MCF 10A (cell line): Measurements from ENCODE around the gene MAGEA12. TPM values are rescaled to one million over a fixed set of nuclear protein-coding genes. Genes with fewer than 3 reads are reported as not detected.
"Not testable (repeated sequence)": the region's sequence is repeated elsewhere in the genome, so short reads cannot be mapped to it uniquely, and the experiment has no call there.

Experiments used
- BruUV-seq: library from RNA; stranded (reverse); fragments of 400-500 nt; replicated peaks from 2 replicates; lab custom pipeline; 2021; lab: Mats Ljungman, UMichigan
- CTCF ChIA-PET: fragments of 300-600 bp; sonication (Branson Sonifier 250); formaldehyde crosslinking; extraction: SDS; loops from one replicate; lab custom pipeline; 2021; ENCODE audit warnings: antibody characterized with exemption, inconsistent platforms; lab: Yijun Ruan, JAX
- POLR2A ChIA-PET: fragments of 300-600, 350-650 bp; sonication (Branson Sonifier 250); formaldehyde crosslinking; extraction: SDS; loops from one replicate; lab custom pipeline; 2020; ENCODE audit warnings: antibody characterized with exemption, inconsistent platforms; lab: Yijun Ruan, JAX
- DNase-seq: peaks from one replicate; pipeline ENCODE4 v3.0.0-alpha.2; 2018; ENCODE audit not compliant: unreplicated experiment
- H3K27ac Mint-ChIP-seq: one replicate; pipeline ENCODE4 v1.8.0; 2022; ENCODE audit warnings: mild to moderate bottlenecking, low read depth, mixed read lengths; ENCODE audit not compliant: unreplicated experiment
- H3K27me3 Mint-ChIP-seq: one replicate; pipeline ENCODE4 v1.8.0; 2022; ENCODE audit warnings: mixed read lengths; ENCODE audit not compliant: insufficient read depth, unreplicated experiment
- H3K36me3 Mint-ChIP-seq: one replicate; pipeline ENCODE4 v1.8.0; 2022; ENCODE audit warnings: mild to moderate bottlenecking, moderate library complexity, mixed read lengths; ENCODE audit not compliant: insufficient read depth, unreplicated experiment
- H3K4me1 Mint-ChIP-seq: one replicate; pipeline ENCODE4 v1.8.0; 2022; ENCODE audit warnings: mixed read lengths; ENCODE audit not compliant: insufficient read depth, unreplicated experiment
- H3K4me3 Mint-ChIP-seq: one replicate; pipeline ENCODE4 v1.8.0; 2022; ENCODE audit warnings: mild to moderate bottlenecking, moderate library complexity, mixed read lengths; ENCODE audit not compliant: unreplicated experiment
- H3K9me3 Mint-ChIP-seq: one replicate; pipeline ENCODE4 v1.8.0; 2022; ENCODE audit warnings: mixed read lengths; ENCODE audit not compliant: unreplicated experiment
- CTCF ChIP-seq: fragments of 200-600 bp; IDR thresholded peaks from one replicate; pipeline ENCODE4 v1.8.0; 2022; ENCODE audit warnings: antibody characterized with exemption, mild to moderate bottlenecking; ENCODE audit not compliant: unreplicated experiment
- intact Hi-C: fragments of 100-400 bp; cut with micrococcal nuclease; formaldehyde crosslinking; loops from 2 replicates; pipeline ENCODE4 v1.14.1; 2022
- total RNA-seq: library from RNA; stranded (reverse); gene quantifications from 2 replicates; pipeline ENCODE4 v1.2.3, GENCODE V29; 2022

MAGEA12 gene
- total RNA-seq, 1 experiment from 2014 or later, result not detected

GRCh38 chrX:152725409-152725808 is 8.1 kb upstream of the MAGEA12 start:
- H3K27ac Mint-ChIP-seq, result no peak overlapping the region
- CTCF ChIA-PET, result no interaction called here
- no peaks in the 10 kb centered on the region for H3K4me1 Mint-ChIP-seq
- intact Hi-C loops, result no loop called here
- no peaks in the 10 kb centered on the region for H3K36me3 Mint-ChIP-seq
- no peak for TF ChIP-seq CTCF
- BruUV-seq, result no TSS peak
- no peaks in the 10 kb centered on the region for H3K27me3 Mint-ChIP-seq
- DNase-seq, result no peak
- no peak overlapping the region for H3K4me3 Mint-ChIP-seq
- H3K9me3 Mint-ChIP-seq, result no peaks in the 10 kb centered on the region
- POLR2A ChIA-PET, result no interaction called here

GRCh38 chrX:152734143-152734858 is 744 bp downstream of the MAGEA12 start:
- H3K27me3 Mint-ChIP-seq, H3K27ac Mint-ChIP-seq, BruUV-seq, DNase-seq, H3K36me3 Mint-ChIP-seq, POLR2A ChIA-PET, H3K4me3 Mint-ChIP-seq, H3K4me1 Mint-ChIP-seq, CTCF ChIA-PET, H3K9me3 Mint-ChIP-seq, intact Hi-C loops: not testable (repeated sequence)

- no peaks in the 10 kb centered on the region for H3K27me3 Mint-ChIP-seq
- no peaks in the 10 kb centered on the region for H3K9me3 Mint-ChIP-seq
- CTCF ChIA-PET, result no interaction called here
- no peaks in the 10 kb centered on the region for H3K4me1 Mint-ChIP-seq
- DNase-seq, result no peak
- no peaks in the 10 kb centered on the region for H3K36me3 Mint-ChIP-seq
- TF ChIP-seq CTCF, result no peak
- POLR2A ChIA-PET, result no interaction called here
- intact Hi-C loops, result no loop called here
- H3K4me3 Mint-ChIP-seq, result no peak overlapping the region
- BruUV-seq, result no TSS peak
- H3K27ac Mint-ChIP-seq, result no peak overlapping the region
Observed at GRCh38 chrX:152735101-152735500, 1.5 kb downstream of the MAGEA12 start.

- TF ChIP-seq CTCF, result no peak
- intact Hi-C loops, result no loop called here
- no TSS peak for BruUV-seq
- CTCF ChIA-PET, result interaction anchor here (0.7 to 1.2 kb wide), 2 partner anchors 8 to 190 kb away, joined by 3 to 4 read pairs; no protein-coding TSS in a partner anchor
- H3K4me3 Mint-ChIP-seq, result no peak overlapping the region
- DNase-seq, result no peak
- POLR2A ChIA-PET, result no interaction called here
- H3K27ac Mint-ChIP-seq, result no peak overlapping the region
- H3K4me1 Mint-ChIP-seq, result no peaks in the 10 kb centered on the region
- no peaks in the 10 kb centered on the region for H3K9me3 Mint-ChIP-seq
- no peaks in the 10 kb centered on the region for H3K36me3 Mint-ChIP-seq
- no peaks in the 10 kb centered on the region for H3K27me3 Mint-ChIP-seq
Observed at GRCh38 chrX:152735860-152736511, 2.4 kb downstream of the MAGEA12 start.

- CTCF ChIA-PET, result interaction anchor here (1.2 kb wide), 1 partner anchor 189 kb away, joined by 3 read pairs; no protein-coding TSS in a partner anchor
- H3K27ac Mint-ChIP-seq, POLR2A ChIA-PET, BruUV-seq, DNase-seq, H3K36me3 Mint-ChIP-seq, intact Hi-C loops, H3K4me1 Mint-ChIP-seq, H3K9me3 Mint-ChIP-seq, H3K27me3 Mint-ChIP-seq, H3K4me3 Mint-ChIP-seq: not testable (repeated sequence)
Observed at GRCh38 chrX:152736528-152736927, 3.0 kb downstream of the MAGEA12 start.
